Measurements from ENCODE around the gene ABLIM1. TPM values are rescaled to one million over a fixed set of nuclear protein-coding genes. Genes with fewer than 3 reads are reported as not detected.

ABLIM1 gene
- total RNA-seq, 1 experiment from 2014 or later: 28.2 TPM

- DNase-seq (ENCODE audit: extremely low read depth, low read depth): no peak
Measured at GRCh38 chr10:114499630-114500190, 158.4 kb downstream of the ABLIM1 start.

- DNase-seq (ENCODE audit: extremely low read depth, low read depth): no peak
Measured at GRCh38 chr10:114499116-114499515, 159.0 kb downstream of the ABLIM1 start.

GRCh38 chr10:114498413-114499111 lies 159.5 kb downstream of the ABLIM1 start:
- DNase-seq (ENCODE audit: extremely low read depth, low read depth): no peak

GRCh38 chr10:114495303-114495702 lies 162.8 kb downstream of the ABLIM1 start:
- DNase-seq (ENCODE audit: extremely low read depth, low read depth): no peak

GRCh38 chr10:114492351-114493037 lies 165.6 kb downstream of the ABLIM1 start:
- no peak for DNase-seq (ENCODE audit: extremely low read depth, low read depth)

GRCh38 chr10:114491933-114492332 lies 166.1 kb downstream of the ABLIM1 start:
- no peak for DNase-seq (ENCODE audit: extremely low read depth, low read depth)

- no peak for DNase-seq (ENCODE audit: extremely low read depth, low read depth)
Measured at GRCh38 chr10:114491419-114491818, 166.7 kb downstream of the ABLIM1 start.

GRCh38 chr10:114489521-114490310 lies 168.4 kb downstream of the ABLIM1 start:
- no peak for DNase-seq (ENCODE audit: extremely low read depth, low read depth)

- DNase-seq (ENCODE audit: extremely low read depth, low read depth): no peak
Measured at GRCh38 chr10:114487815-114488536, 170.1 kb downstream of the ABLIM1 start.

GRCh38 chr10:114486938-114487814 lies 170.9 kb downstream of the ABLIM1 start:
- DNase-seq (ENCODE audit: extremely low read depth, low read depth): no peak

GRCh38 chr10:114485696-114486400 lies 172.2 kb downstream of the ABLIM1 start:
- no peak for DNase-seq (ENCODE audit: extremely low read depth, low read depth)

GRCh38 chr10:114483575-114483974 lies 174.5 kb downstream of the ABLIM1 start:
- no peak for DNase-seq (ENCODE audit: extremely low read depth, low read depth)

- DNase-seq (ENCODE audit: extremely low read depth, low read depth): no peak
Measured at GRCh38 chr10:114482480-114483304, 175.4 kb downstream of the ABLIM1 start.

- DNase-seq (ENCODE audit: extremely low read depth, low read depth): no peak
Measured at GRCh38 chr10:114481055-114481454, 177.0 kb downstream of the ABLIM1 start.

GRCh38 chr10:114479836-114480235 lies 178.2 kb downstream of the ABLIM1 start:
- DNase-seq (ENCODE audit: extremely low read depth, low read depth): no peak

GRCh38 chr10:114479307-114479706 lies 178.8 kb downstream of the ABLIM1 start:
- DNase-seq (ENCODE audit: extremely low read depth, low read depth): no peak

GRCh38 chr10:114478281-114478680 lies 179.8 kb downstream of the ABLIM1 start:
- DNase-seq (ENCODE audit: extremely low read depth, low read depth): no peak

- DNase-seq (ENCODE audit: extremely low read depth, low read depth): no peak
Measured at GRCh38 chr10:114477285-114477684, 180.8 kb downstream of the ABLIM1 start.

Measured in NCI-H460 (cell line).